Measurements from ENCODE around the gene SHC3.

GRCh38 chr9:89065921-89066320 is 112.7 kb downstream of the SHC3 start:
- TF ChIP-seq L3MBTL2 (IDR thresholded peaks at IDR 0.05) = no peak
- TF ChIP-seq NFIC (IDR thresholded peaks at IDR 0.05) = no peak
- no peak for TF ChIP-seq U2AF2 (optimal IDR thresholded peaks at IDR 0.05; ENCODE audit: low read depth, low read length)
- TF ChIP-seq ZFX (CRISPR knock-in tag; IDR thresholded peaks at IDR 0.05) = no peak
- no peak for TF ChIP-seq SAFB2 (IDR thresholded peaks at IDR 0.05; ENCODE audit: borderline replicate concordance, low read depth, low read length, severe bottlenecking)
- TF ChIP-seq, protein P1, sequence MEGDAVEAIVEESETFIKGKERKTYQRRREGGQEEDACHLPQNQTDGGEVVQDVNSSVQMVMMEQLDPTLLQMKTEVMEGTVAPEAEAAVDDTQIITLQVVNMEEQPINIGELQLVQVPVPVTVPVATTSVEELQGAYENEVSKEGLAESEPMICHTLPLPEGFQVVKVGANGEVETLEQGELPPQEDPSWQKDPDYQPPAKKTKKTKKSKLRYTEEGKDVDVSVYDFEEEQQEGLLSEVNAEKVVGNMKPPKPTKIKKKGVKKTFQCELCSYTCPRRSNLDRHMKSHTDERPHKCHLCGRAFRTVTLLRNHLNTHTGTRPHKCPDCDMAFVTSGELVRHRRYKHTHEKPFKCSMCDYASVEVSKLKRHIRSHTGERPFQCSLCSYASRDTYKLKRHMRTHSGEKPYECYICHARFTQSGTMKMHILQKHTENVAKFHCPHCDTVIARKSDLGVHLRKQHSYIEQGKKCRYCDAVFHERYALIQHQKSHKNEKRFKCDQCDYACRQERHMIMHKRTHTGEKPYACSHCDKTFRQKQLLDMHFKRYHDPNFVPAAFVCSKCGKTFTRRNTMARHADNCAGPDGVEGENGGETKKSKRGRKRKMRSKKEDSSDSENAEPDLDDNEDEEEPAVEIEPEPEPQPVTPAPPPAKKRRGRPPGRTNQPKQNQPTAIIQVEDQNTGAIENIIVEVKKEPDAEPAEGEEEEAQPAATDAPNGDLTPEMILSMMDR (IDR thresholded peaks at IDR 0.05 in 2 of 3, conservative IDR thresholded peaks at IDR 0.05 in 1 of 3; ENCODE audit: insufficient read depth in 2 of 3, low read depth in 1 of 3, low read length in 3 of 3) = no peak
- no peak for TF ChIP-seq SP2 (IDR thresholded peaks at IDR 0.05; ENCODE audit: extremely low read depth, low read depth, low read length, poor library complexity, severe bottlenecking)
- no peak for TF ChIP-seq NFE2L1 (tag; IDR thresholded peaks at IDR 0.05; ENCODE audit: borderline replicate concordance, low read depth)
- TF ChIP-seq, protein P2, sequence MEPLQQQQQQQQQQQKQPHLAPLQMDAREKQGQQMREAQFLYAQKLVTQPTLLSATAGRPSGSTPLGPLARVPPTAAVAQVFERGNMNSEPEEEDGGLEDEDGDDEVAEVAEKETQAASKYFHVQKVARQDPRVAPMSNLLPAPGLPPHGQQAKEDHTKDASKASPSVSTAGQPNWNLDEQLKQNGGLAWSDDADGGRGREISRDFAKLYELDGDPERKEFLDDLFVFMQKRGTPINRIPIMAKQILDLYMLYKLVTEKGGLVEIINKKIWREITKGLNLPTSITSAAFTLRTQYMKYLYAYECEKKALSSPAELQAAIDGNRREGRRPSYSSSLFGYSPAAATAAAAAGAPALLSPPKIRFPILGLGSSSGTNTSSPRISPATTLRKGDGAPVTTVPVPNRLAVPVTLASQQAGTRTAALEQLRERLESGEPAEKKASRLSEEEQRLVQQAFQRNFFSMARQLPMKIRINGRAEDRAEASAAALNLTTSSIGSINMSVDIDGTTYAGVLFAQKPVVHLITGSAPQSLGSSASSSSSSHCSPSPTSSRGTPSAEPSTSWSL (CRISPR knock-in tag; IDR thresholded peaks at IDR 0.05; ENCODE audit: borderline replicate concordance) = no peak
- TF ChIP-seq CEBPB (tag; IDR thresholded peaks at IDR 0.05) = no peak
